GM18907 (cell line): Measurements from ENCODE around the gene ATP2B3.

Source experiments
- ATAC-seq: cut with Tn5 transposase; IDR thresholded peaks from one replicate; pipeline ENCODE4 v1.9.1; 2021; ENCODE audit warnings: mild to moderate bottlenecking, moderate library complexity; ENCODE audit not compliant: unreplicated experiment

ATP2B3 gene

GRCh38 chrX:153488231-153488914, 29.1 kb upstream of the ATP2B3 start:
- no peak for ATAC-seq

DNA sequence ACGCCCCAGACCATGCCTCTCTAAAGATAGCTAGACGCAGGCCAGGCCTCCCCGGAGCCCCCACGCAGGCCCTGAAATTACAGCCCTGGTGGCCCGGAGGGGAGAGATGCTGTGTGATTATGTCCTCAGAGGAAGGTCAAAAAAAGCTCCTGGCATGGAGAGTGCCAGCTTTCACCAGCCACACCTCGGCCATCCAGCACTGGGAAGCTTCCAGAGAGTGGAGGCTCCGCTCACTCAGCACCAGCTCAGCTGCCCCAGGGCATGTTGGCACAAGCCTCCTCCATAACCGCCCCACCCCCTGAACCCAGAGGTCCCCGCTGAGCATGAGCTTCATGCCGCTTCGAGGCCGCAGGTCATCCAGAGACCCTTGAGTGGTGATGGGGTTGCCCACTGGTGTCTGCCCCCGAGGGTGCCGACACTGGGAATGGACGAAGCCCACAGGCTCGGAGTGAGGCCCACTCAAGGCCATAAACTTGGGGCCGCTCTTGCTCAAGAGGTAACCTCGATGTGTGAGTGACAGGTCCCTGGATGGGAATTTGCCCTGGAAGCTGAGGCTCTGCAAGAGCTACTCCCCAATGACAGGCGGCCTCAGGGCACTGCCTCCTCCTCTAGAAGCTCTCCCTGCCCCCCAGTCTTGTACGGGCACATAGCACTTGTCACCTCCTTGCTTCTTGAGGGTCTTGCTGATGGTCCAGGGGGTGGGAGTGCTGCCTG, 27.1 kb upstream of the ATP2B3 start:
- ATAC-seq = no peak

DNA sequence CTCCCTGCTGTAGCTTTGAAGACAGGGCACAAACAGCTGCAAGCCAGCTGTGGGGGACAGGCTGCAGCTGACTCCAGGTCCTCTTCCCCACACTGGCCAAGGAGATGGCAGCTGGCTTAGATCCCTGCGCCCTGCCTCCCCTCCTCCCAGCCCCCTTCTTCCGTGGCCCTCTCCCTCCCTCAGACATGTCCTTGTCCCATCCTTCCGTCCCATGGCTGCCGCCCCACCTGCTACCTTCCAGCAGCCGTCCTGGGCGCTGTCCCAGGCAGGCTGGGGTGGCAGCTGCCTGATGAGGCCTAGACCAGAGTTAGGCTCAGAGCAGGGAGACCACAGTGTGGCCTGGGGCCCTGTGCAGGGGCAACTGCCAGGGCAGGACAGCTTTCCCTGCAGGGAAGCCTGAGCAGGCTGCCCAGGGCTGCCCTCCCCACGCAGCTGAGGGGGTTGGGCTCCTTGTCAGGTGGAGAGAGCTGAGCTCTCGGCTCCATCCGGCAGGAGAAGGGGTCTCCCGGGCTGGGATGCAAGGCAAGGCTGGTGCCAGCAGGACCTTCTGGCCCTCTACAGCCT, 26.0 kb upstream of the ATP2B3 start:
- ATAC-seq = no peak

- no peak for ATAC-seq
These were observed 25.5 kb upstream of the ATP2B3 start for GRCh38 chrX:153491918-153492317.

- no peak for ATAC-seq
These were observed 24.9 kb upstream of the ATP2B3 start for GRCh38 chrX:153492543-153492942.

DNA sequence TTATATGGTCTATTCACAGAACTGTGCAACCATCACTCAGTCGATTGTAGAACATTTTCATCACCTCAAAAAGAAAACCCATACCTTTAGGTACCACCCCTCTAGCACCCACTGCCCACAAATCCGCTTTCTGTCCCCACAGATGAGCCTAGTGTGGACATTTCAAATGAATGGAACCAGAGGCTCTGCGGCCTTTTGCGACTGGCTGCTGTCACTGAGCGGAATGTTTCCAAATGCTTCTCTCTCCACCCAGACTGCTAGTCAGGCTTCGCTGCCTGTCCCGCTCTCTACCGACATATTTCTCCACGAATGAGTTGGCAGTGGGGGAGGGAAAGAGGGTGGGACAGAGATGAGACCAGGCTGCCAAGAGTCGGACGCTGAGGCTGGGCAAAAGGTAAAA, 24.4 kb upstream of the ATP2B3 start:
- no peak for ATAC-seq

GRCh38 chrX:153494061-153494460, 23.4 kb upstream of the ATP2B3 start:
- ATAC-seq = no peak

DNA sequence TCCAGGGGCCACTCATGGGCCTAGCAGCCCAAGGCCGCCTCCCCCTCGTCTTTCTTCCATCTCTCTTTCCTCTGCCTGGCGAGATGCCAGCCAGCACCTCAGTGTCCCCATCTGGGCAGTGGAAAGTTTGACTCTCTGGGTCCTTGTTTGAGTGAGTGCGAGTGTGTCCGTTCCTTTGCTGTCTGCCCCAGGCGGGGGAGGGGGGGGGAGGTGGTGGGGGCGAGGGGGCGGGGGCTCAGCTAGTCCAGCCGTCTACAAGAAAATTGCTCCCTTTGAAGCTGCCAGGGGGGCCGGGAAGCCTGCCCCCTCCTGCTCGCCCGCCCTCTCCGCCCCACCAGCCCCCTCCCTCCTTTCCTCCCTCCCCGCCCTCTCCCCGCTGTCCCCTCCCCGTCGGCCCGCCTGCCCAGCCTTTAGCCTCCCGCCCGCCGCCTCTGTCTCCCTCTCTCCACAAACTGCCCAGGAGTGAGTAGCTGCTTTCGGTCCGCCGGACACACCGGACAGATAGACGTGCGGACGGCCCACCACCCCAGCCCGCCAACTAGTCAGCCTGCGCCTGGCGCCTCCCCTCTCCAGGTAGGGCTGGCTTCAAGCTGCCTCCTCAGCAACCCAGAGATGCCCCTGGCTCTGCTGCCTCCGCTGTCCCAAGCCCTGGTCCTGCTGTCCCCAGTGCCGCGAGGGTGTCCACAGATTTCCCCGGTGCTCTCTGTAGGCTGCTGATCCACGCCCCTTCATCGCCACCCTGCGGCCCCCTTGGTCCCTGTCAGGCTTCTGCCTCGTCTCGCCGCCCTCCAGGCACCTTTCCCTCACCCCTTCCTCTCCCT, 22.7 kb upstream of the ATP2B3 start, which contains the start of gene BGN:
TSS of gene BGN (plus strand) at position 440 of the 821 bp plus-strand sequence. CDS start 9,652 bp downstream, outside the sequence.
- no peak for ATAC-seq

- no peak for ATAC-seq
These were observed 22.1 kb upstream of the ATP2B3 start for GRCh38 chrX:153495362-153495751.

DNA sequence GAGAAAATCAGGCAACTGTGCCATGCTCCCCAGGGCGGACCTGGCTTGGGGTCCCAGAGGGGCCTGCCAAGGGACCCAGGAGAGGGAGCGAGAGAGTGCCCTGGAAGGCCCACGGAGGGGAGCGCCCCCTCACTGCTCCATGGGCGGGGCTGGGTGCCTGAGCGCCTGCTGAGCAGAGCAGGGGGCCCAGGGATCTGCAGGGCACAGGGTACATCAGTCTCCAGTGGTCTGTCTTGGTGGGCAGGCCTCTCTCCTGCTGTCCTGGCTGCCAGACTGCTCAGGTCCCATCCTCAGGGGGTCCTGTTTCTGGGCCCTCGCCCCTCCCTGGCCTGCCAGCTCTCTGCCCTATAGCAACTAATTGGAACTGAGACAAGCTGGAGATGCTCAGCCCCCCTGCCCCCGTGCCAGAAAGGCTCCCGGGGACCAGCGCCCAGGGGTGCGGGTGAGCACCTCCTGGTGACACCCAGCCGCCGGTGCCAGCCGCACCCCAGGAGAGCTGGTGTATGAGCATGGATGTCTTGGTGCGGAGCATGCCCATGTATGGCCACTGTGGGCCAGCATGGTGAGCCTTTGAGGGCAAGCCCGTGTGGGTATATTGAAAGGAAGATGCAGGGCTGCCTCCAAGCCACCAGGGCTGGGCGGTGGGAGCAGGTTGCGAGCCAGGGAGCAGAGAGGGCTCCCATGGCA, 21.4 kb upstream of the ATP2B3 start:
- no peak for ATAC-seq

DNA sequence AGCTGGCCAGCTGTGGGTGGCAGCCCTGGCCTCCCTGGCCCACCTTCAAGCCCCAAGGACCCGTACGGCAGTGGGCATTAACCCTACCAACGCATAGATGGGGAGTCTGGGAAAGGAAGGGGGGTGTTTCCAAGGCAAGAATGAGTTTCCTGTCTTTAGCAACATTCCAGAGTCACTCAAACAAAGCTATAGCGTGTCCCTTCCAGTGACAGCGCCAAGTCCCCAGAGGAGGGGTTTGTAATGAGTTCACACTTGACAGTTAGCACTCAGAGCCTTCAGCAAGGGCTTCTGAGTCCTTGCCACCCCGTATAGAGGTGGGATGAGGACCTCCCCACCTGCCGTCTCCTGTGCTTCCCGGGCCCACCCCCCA, 20.9 kb upstream of the ATP2B3 start:
- no peak for ATAC-seq

- no peak for ATAC-seq
These were observed 19.0 kb upstream of the ATP2B3 start for GRCh38 chrX:153498453-153498852.

GRCh38 chrX:153499341-153499740, 18.1 kb upstream of the ATP2B3 start:
- no peak for ATAC-seq

DNA sequence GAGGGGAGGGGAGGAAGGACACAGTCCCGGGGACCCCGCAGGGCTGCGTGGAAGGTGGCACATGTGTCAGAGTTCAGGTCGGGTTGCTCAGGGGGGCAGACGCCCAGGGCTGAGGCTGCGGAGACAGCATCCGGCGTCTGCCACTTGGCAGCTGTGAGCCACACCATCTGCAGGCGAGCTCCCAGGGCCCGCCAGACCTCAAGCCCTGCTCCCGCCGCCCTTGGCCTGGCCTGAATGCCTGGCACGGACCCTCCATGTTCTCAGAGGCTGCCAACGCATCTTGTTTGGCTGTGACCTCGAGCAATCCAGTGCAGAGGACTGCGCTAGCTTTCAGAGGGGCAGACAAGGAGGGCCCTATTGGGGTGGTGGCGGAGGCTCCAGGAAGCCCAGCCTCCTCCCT, 17.6 kb upstream of the ATP2B3 start:
- ATAC-seq = no peak

DNA sequence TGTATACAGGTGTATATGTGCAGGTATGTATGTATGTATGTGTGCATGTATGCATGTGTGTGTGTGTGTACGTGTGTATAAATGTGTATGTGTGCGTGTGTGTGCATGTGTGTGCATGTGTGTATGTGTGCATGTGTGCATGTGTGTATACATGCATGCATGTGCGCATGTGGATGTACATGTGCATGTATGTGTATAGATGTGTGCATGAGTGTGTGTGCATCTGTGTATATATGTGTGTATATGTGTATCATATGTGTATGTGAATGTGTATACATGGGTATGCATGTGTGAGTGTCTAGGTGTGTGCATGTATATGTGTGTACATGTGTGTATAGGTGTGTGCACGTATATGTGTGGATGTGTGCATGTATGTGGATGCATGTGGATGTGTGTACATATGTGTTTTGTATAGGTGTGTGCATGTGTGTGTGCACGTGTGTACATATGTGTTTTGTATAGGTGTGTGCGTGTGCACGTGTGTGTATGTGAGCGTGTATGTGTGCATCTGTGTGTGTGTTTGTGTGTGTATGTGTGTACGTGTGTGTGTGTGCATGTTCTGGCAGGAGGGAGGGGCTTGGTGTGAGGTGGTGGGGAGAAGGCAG, 16.7 kb upstream of the ATP2B3 start:
- ATAC-seq = no peak

- no peak for ATAC-seq
These were observed 15.9 kb upstream of the ATP2B3 start for GRCh38 chrX:153501530-153501929.

- no peak for ATAC-seq
These were observed 15.3 kb upstream of the ATP2B3 start for GRCh38 chrX:153502131-153502530.

DNA sequence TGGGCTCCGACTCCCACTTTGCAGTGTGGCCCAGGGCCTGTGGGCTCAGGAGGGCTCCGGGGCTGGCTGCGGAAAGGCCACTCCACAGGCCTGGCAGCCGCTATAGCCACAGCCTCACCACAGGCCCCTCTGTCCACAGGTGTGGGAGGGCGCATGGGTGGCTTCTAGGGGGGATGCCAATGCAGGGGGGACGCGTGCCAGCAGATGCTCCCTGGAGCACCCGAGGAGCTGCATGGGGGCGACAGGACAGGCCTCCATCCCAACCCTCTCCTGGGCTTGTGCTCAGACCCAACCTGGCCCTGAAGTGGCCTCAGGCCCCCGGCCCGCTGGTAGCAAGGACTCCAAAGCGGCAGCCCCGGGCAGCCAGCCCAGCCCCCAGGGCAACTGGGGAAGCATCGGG, 14.6 kb upstream of the ATP2B3 start:
- no peak for ATAC-seq

DNA sequence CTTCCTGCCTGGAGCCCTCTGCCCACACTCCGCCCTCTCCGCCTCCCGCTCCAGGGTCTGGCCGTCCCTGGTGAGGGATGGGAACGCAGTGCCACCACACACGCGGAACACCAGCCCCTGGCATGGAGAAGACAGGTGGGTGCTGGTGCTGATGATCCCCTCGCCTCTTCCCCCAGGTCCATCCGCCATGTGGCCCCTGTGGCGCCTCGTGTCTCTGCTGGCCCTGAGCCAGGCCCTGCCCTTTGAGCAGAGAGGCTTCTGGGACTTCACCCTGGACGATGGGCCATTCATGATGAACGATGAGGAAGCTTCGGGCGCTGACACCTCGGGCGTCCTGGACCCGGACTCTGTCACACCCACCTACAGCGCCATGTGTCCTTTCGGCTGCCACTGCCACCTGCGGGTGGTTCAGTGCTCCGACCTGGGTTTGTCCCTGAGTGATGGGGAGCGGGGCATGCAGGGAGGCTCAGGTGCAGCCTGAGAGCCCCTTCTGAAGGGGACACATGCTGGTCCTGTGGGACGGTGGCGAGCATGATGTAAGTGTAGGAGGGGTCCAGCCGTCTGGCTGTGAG, 12.9 kb upstream of the ATP2B3 start:
- ATAC-seq = no peak

GRCh38 chrX:153505361-153505760, 12.1 kb upstream of the ATP2B3 start:
- no peak for ATAC-seq
